ENCODE results near the gene TEX38. TPM values are rescaled to one million over a fixed set of nuclear protein-coding genes. Genes with fewer than 3 reads are reported as not detected.
"Not testable (repeated sequence)": the region's sequence is repeated elsewhere in the genome, so short reads cannot be mapped to it uniquely, and the experiment has no call there.

TEX38 gene
- total RNA-seq, 3 donors from 2014 or later, result not detected

GRCh38 chr1:46714976-46715375 lies 43.3 kb downstream of the TEX38 start:
- H3K4me3 ChIP-seq, result no peak overlapping the region
- H3K9me3 ChIP-seq, result no peaks in the 10 kb centered on the region
- H3K4me1 ChIP-seq (ENCODE audit: low read depth), result peaks cover 29% of the 10 kb centered on the region
- no peak for TF ChIP-seq CTCF (IDR thresholded peaks at IDR 0.05)
- ATAC-seq (no peak), DNase-seq (no peak)
- H3K36me3 ChIP-seq (ENCODE audit: low read depth), result no peaks in the 10 kb centered on the region
- intact Hi-C loops (cut with DNase I, micrococcal nuclease), result no loop called here

GRCh38 chr1:46717654-46718053 lies 46.0 kb downstream of the TEX38 start:
- ATAC-seq (no peak), DNase-seq (no peak)
- Histone ChIP-seq H3K36me3 (ENCODE audit: low read depth) (no peaks in the 10 kb centered on the region), H3K4me1 (ENCODE audit: low read depth) (peaks cover 30% of the 10 kb centered on the region), H3K9me3 (no peaks in the 10 kb centered on the region), H3K4me3 (no peak overlapping the region)
- intact Hi-C loops (cut with DNase I, micrococcal nuclease), result no loop called here
- no peak for TF ChIP-seq CTCF (IDR thresholded peaks at IDR 0.05)

- H3K36me3 ChIP-seq (ENCODE audit: low read depth), result no peaks in the 10 kb centered on the region
- H3K4me3 ChIP-seq, result peak overlapping the region; percentile 91
- H3K4me1 ChIP-seq (ENCODE audit: low read depth), result peaks cover 30% of the 10 kb centered on the region
- ATAC-seq (peak; percentile 17), DNase-seq (no peak)
- intact Hi-C loops (cut with DNase I, micrococcal nuclease), result no loop called here
- no peaks in the 10 kb centered on the region for H3K9me3 ChIP-seq
- no peak for TF ChIP-seq CTCF (IDR thresholded peaks at IDR 0.05)
Measured at GRCh38 chr1:46718340-46718726, 46.7 kb downstream of the TEX38 start.

GRCh38 chr1:46718727-46719622 lies 47.3 kb downstream of the TEX38 start, which contains the start of gene EFCAB14:
Gene EFCAB14, minus strand, starts transcription at chr1:46719114. Its CDS starts 1,027 bp downstream, at chr1:46718087.
- ATAC-seq (peak; percentile 96), DNase-seq (peak; percentile 99 to 100 (median 99))
- Histone ChIP-seq H3K4me1 (ENCODE audit: low read depth) (peaks cover 30% of the 10 kb centered on the region), H3K4me3 (peak within 1 kb of the TSS; percentile 91), H3K9me3 (no peaks in the 10 kb centered on the region), H3K36me3 (ENCODE audit: low read depth) (no peaks in the 10 kb centered on the region)
- TF ChIP-seq CTCF (IDR thresholded peaks at IDR 0.05), result no peak
- intact Hi-C loops (cut with DNase I, micrococcal nuclease), result no loop called here

GRCh38 chr1:46719689-46720088 lies 48.0 kb downstream of the TEX38 start:
- peak in 2 of 3 donors; percentile 61 to 68 for DNase-seq
- intact Hi-C loops (cut with DNase I, micrococcal nuclease), result loop anchor here in 1 of 2 donors (10.0 kb wide), 1 partner anchor 95 kb away; no protein-coding TSS in a partner anchor
- H3K4me3 ChIP-seq, result no peak overlapping the region

GRCh38 chr1:46720319-46720718 lies 48.7 kb downstream of the TEX38 start:
- not testable (repeated sequence) for ATAC-seq; H3K9me3 ChIP-seq; H3K4me3 ChIP-seq; H3K36me3 ChIP-seq (ENCODE audit: low read depth)
- peaks cover 30% of the 10 kb centered on the region for H3K4me1 ChIP-seq (ENCODE audit: low read depth)
- peak in 1 of 3 donors; percentile 15 for DNase-seq
- intact Hi-C loops (cut with DNase I, micrococcal nuclease), result loop anchor here in 1 of 2 donors (10.0 kb wide), 1 partner anchor 96 kb away; no protein-coding TSS in a partner anchor

More at GRCh38 chr1:46719689-46720088, 48.0 kb downstream of the TEX38 start:
- Histone ChIP-seq H3K9me3 (no peaks in the 10 kb centered on the region), H3K4me1 (ENCODE audit: low read depth) (peaks cover 30% of the 10 kb centered on the region), H3K36me3 (ENCODE audit: low read depth) (no peaks in the 10 kb centered on the region)
- ATAC-seq, result peak; percentile 75
- TF ChIP-seq CTCF (IDR thresholded peaks at IDR 0.05), result no peak
